SK-N-SH (cell line): ENCODE measurements around the gene ZMAT5. TPM values are rescaled to one million over a fixed set of nuclear protein-coding genes. Genes with fewer than 3 reads are reported as not detected.

Experiments used
- CTCF ChIA-PET: fragments of 300-600, 350-600 bp; formaldehyde crosslinking; extraction: SDS; loops from one replicate; lab custom pipeline; 2021; lab: Yijun Ruan, JAX
- POLR2A ChIA-PET: fragments of 350-600 bp; sonication (Branson Sonifier 250); formaldehyde crosslinking; extraction: SDS; loops from one replicate; lab custom pipeline; 2020; ENCODE audit warnings: antibody characterized with exemption, inconsistent platforms; lab: Yijun Ruan, JAX
- DNase-seq: peaks from one replicate; pipeline ENCODE4 v3.0.0; 2012
- H2AFZ ChIP-seq: fragments of 200-600 bp; sonication (generic); 2 replicates; pipeline ENCODE4 v1.8.1; 2016; ENCODE audit warnings: antibody characterized with exemption, mild to moderate bottlenecking, low read depth
- H3F3A ChIP-seq: fragments of 200-600 bp; sonication (generic); replicated peaks from 2 replicates; pipeline ENCODE3; 2016; ENCODE audit warnings: antibody characterized with exemption, mild to moderate bottlenecking; ENCODE audit not compliant: insufficient read depth
- H3K27ac ChIP-seq, 2 experiments: fragments of 200-500 bp in 1 of 2; fragments of 200-600 bp in 1 of 2; sonication (Bioruptor generic) in 1 of 2; sonication (generic), shearing (Covaris generic) in 1 of 2; 2 replicates each; pipeline versions ENCODE4 v1.5.1 to v1.6.1; 2014 to 2016; ENCODE audit warnings: low read depth in 2 of 2, inconsistent platforms in 1 of 2, low read length in 1 of 2, mild to moderate bottlenecking in 1 of 2, mixed read lengths in 1 of 2
- H3K27me3 ChIP-seq: fragments of 200-600 bp; sonication (generic), shearing (Covaris generic); 2 replicates; pipeline ENCODE4 v1.6.1; 2016; ENCODE audit warnings: mixed run types; ENCODE audit not compliant: insufficient read depth
- H3K36me3 ChIP-seq, 2 experiments: fragments of 200-500 bp in 1 of 2; fragments of 200-600 bp in 1 of 2; sonication (Bioruptor generic) in 1 of 2; sonication (generic) in 1 of 2; replicated peaks in 1 of 2; 2 replicates each; pipeline versions ENCODE3 to v1.5.1; 2014 to 2016; ENCODE audit warnings: low read length in 1 of 2, mild to moderate bottlenecking in 1 of 2; ENCODE audit not compliant: insufficient read depth in 2 of 2, control insufficient read depth in 1 of 2
- H3K4me1 ChIP-seq, 2 experiments: fragments of 200-500 bp in 1 of 2; fragments of 200-600 bp in 1 of 2; sonication (Bioruptor generic) in 1 of 2; sonication (generic), shearing (Covaris generic) in 1 of 2; 2 replicates each; pipeline versions ENCODE4 v1.5.1 to v1.6.1; 2014 to 2016; ENCODE audit warnings: low read depth in 1 of 2, low read length in 1 of 2, mixed run types in 1 of 2; ENCODE audit not compliant: insufficient read depth in 2 of 2, control insufficient read depth in 1 of 2
- H3K4me2 ChIP-seq: fragments of 200-600 bp; sonication (generic), shearing (Covaris generic); 2 replicates; pipeline ENCODE4 v1.6.1; 2017; ENCODE audit warnings: mixed run types
- H3K4me3 ChIP-seq, 2 experiments: fragments of 200-500 bp in 1 of 2; fragments of 200-600 bp in 1 of 2; sonication (Bioruptor generic) in 1 of 2; sonication (generic), shearing (Covaris generic) in 1 of 2; 2 replicates each; pipeline versions ENCODE4 v1.5.1 to v1.8.1; 2014 to 2016; ENCODE audit warnings: low read depth in 2 of 2, inconsistent platforms in 1 of 2, low read length in 1 of 2, mild to moderate bottlenecking in 1 of 2, mixed read lengths in 1 of 2, moderate library complexity in 1 of 2
- H3K79me2 ChIP-seq: fragments of 200-600 bp; sonication (generic); 2 replicates; pipeline ENCODE4 v1.8.1; 2017; ENCODE audit warnings: mild to moderate bottlenecking; ENCODE audit not compliant: insufficient read depth
- H3K9ac ChIP-seq: fragments of 200-600 bp; sonication (generic); 2 replicates; pipeline ENCODE4 v1.6.1; 2017; ENCODE audit warnings: mixed run types
- H3K9me2 ChIP-seq: fragments of 200-600 bp; sonication (generic); 2 replicates; pipeline ENCODE4 v1.6.1; 2017; ENCODE audit warnings: mixed run types
- H3K9me3 ChIP-seq: fragments of 200-600 bp; sonication (generic); 2 replicates; pipeline ENCODE4 v1.6.1; 2017; ENCODE audit warnings: mixed run types, mild to moderate bottlenecking, moderate library complexity
- H4K20me1 ChIP-seq: fragments of 200-600 bp; sonication (generic); 2 replicates; pipeline ENCODE4 v1.6.1; 2017; ENCODE audit warnings: mild to moderate bottlenecking, mixed run types; ENCODE audit not compliant: insufficient read depth
- CHD2 ChIP-seq: fragments of 150-350 bp; IDR thresholded peaks from 2 replicates; pipeline ENCODE4 v1.6.1; 2018; ENCODE audit warnings: low read length; ENCODE audit not compliant: partially characterized antibody
- EP300 ChIP-seq, 2 experiments: IDR thresholded peaks; 2 replicates each; pipeline versions ENCODE4 v1.4.0 to v1.6.1; 2012; ENCODE audit warnings: borderline replicate concordance in 1 of 2, low read depth in 1 of 2, low read length in 1 of 2
- EZH2phosphoT487 ChIP-seq: fragments of 200-600 bp; sonication (generic); IDR thresholded peaks from 2 replicates; pipeline ENCODE4 v1.6.1; 2017; ENCODE audit warnings: low read depth, mixed run types, mild to moderate bottlenecking, antibody characterized with exemption, moderate library complexity, borderline replicate concordance
- FOXJ3 ChIP-seq: sonication (generic); formaldehyde crosslinking; IDR thresholded peaks from 2 replicates; pipeline ENCODE4 v1.5.1; 2020; ENCODE audit warnings: mild to moderate bottlenecking, missing genetic modification reagents
- FOXM1 ChIP-seq: IDR thresholded peaks from 2 replicates; pipeline ENCODE4 v1.4.0; 2012; ENCODE audit warnings: low read depth, mild to moderate bottlenecking
- GATA2 ChIP-seq: sonication (generic); formaldehyde crosslinking; IDR thresholded peaks from 2 replicates; pipeline ENCODE4 v1.5.0; 2020; ENCODE audit warnings: mild to moderate bottlenecking, missing genetic modification reagents
- MXI1 ChIP-seq: IDR thresholded peaks from 2 replicates; pipeline ENCODE4 v1.6.1; 2012; ENCODE audit warnings: mild to moderate bottlenecking, low read depth, low read length, improper control_type of control experiment
- NFIC ChIP-seq: IDR thresholded peaks from 2 replicates; pipeline ENCODE4 v1.4.0; 2012; ENCODE audit warnings: borderline replicate concordance
- POLR2AphosphoS5 ChIP-seq: IDR thresholded peaks from 2 replicates; pipeline ENCODE4 v1.6.1; 2012; ENCODE audit warnings: low read depth, low read length
- RAD21 ChIP-seq: IDR thresholded peaks from 2 replicates; pipeline ENCODE4 v1.6.1; 2012; ENCODE audit warnings: mild to moderate bottlenecking, low read length
- RCOR1 ChIP-seq: fragments of 150-350 bp; IDR thresholded peaks from 2 replicates; pipeline ENCODE4 v1.6.1; 2017; ENCODE audit warnings: antibody characterized with exemption, low read length
- SMC3 ChIP-seq: IDR thresholded peaks from 2 replicates; pipeline ENCODE4 v1.6.1; 2012; ENCODE audit warnings: low read depth, low read length, improper control_type of control experiment
- TCF12 ChIP-seq: IDR thresholded peaks from 2 replicates; pipeline ENCODE4 v1.4.0; 2012
- WGBS: methylation state at CpG from one replicate; pipeline ENCODE4 v1.1.6; 2017; ENCODE audit warnings: low lambda C conversion rate; 5-methylcytosine and 5-hydroxymethylcytosine counted together
- polyA plus RNA-seq, 3 experiments: library from polyadenylated mRNA; depleted of rRNA; stranded (reverse); fragments of >200 nt; gene quantifications; 2 replicates each; pipeline ENCODE4 v1.2.3, GENCODE V29; 2012
- TF ChIP-seq, protein P1 (sequence below): fragments of 150-350 bp; IDR thresholded peaks from 2 replicates; pipeline ENCODE4 v1.6.1; 2016; ENCODE audit warnings: mild to moderate bottlenecking, low read depth, low read length
- TF ChIP-seq, protein P2 (sequence below): IDR thresholded peaks from 2 replicates; pipeline ENCODE4; 2012

Gene ZMAT5
- polyA plus RNA-seq, 1 of the 3 experiments (the other 2 are of a cell fraction) = 35.0 TPM

DNA sequence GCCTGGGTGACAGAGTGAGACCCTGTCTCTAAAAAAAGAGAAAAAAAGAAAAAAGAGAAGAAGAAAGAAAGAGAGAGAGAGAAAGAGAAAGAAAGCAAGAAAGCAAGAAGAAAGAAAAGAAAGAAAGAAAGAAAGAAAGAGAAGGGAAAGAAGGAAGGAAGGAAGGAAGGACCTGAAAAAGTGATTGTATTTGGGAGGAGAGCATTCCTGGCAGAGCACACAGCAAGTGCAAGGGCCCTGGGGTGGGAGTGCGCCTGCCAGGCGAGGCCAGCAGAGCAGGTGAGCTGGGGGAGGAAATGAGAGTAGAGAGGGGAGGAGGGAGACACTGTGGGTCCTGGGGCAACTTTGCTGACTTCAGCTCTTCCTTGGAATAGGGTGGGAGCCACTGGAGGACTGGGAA, 54.7 kb downstream of the ZMAT5 start:
- POLR2A ChIA-PET = interaction anchor here (0.7 to 1.7 kb wide), 3 partner anchors 8 to 10 kb away, joined by 4 to 5 read pairs (median 4); partner anchors contain the start of gene CABP7
- TF ChIP-seq SMC3 = no peak
- no peak overlapping the region; a peak in 1 of 4 replicates for H3K27ac ChIP-seq

DNA sequence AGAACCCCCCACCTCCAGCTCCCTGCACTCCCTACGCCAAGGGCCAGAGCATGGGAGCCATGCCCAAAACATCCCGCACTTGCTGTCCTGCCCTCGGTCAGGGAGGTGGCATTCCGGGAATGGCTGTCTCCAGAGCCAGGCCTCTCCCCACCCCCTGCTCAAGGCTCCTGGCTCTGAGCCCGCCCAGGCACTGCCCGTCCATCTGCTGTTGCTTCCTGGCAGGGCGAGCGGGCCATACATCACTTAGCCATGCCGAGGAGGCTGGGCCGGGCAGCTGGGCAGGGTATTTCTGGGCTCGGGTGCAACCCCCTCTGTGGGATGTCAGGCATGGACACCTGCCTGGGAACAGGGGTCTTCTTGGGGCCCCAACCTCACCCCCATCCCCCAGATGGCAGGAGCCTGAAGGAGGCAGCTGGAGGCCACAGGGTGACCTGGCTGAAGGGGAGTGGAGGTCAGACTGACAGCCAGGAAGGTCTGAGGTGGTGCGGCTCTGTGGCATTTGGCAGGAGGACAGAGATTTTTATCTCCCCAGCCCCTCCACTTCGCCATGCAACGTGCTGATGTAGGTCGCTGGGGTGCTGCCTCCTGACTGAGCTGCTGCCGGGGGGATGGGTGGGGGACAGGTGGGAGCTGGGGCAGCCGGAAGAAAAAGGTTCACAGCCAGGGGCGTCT, 55.7 kb downstream of the ZMAT5 start:
- ChIA-PET CTCF (interaction anchor here (0.6 to 2.8 kb wide), 9 partner anchors 9 to 378 kb away, joined by 3 to 13 read pairs (median 5); no protein-coding TSS in a partner anchor), POLR2A (interaction anchor here (0.7 to 1.7 kb wide), 7 partner anchors 8 to 22 kb away, joined by 3 to 5 read pairs (median 4); partner anchors contain the start of gene CABP7)
- H3K4me3 ChIP-seq = peak overlapping the region in 1 of 2 experiments; percentile 17; a peak in 1 of 4 replicates
- 12% methylated on average over 11 of the region's 18 CpGs for WGBS
- DNase-seq = peak; percentile 92
- no peak overlapping the region for H3K9ac ChIP-seq
- no peaks in the 10 kb centered on the region for H3K36me3 ChIP-seq
- H3K27ac ChIP-seq = peak overlapping the region in 1 of 2 experiments; percentile 97; a peak in 2 of 4 replicates
- no peak overlapping the region for H3K4me2 ChIP-seq
- no peak overlapping the region for H2AFZ ChIP-seq
- H3K27me3 ChIP-seq = no peaks in the 10 kb centered on the region
- peak; percentile 69; the same call in 1 of the 2 replicates for TF ChIP-seq TCF12
- TF ChIP-seq NFIC = peak; percentile 82
- no peak for TF ChIP-seq POLR2AphosphoS5
- TF ChIP-seq EP300 (IDR thresholded peaks at IDR 0.05; ENCODE audit: borderline replicate concordance in 1 of 2, low read depth in 1 of 2, low read length in 1 of 2) = peak in 1 of 2 experiments; percentile 53; a peak in 2 of 4 replicates
- TF ChIP-seq, protein P1, sequence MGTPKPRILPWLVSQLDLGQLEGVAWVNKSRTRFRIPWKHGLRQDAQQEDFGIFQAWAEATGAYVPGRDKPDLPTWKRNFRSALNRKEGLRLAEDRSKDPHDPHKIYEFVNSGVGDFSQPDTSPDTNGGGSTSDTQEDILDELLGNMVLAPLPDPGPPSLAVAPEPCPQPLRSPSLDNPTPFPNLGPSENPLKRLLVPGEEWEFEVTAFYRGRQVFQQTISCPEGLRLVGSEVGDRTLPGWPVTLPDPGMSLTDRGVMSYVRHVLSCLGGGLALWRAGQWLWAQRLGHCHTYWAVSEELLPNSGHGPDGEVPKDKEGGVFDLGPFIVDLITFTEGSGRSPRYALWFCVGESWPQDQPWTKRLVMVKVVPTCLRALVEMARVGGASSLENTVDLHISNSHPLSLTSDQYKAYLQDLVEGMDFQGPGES = no peak
- peak; percentile 93 for TF ChIP-seq GATA2 (CRISPR knock-in tag)
- peak; percentile 58 for TF ChIP-seq MXI1
- peak; percentile 94 for TF ChIP-seq FOXJ3 (CRISPR knock-in tag)
- peak; percentile 17; the same call in 1 of the 2 replicates for TF ChIP-seq RAD21
- TF ChIP-seq RCOR1 = peak; percentile 56; the same call in 1 of the 2 replicates
- TF ChIP-seq, protein P2, sequence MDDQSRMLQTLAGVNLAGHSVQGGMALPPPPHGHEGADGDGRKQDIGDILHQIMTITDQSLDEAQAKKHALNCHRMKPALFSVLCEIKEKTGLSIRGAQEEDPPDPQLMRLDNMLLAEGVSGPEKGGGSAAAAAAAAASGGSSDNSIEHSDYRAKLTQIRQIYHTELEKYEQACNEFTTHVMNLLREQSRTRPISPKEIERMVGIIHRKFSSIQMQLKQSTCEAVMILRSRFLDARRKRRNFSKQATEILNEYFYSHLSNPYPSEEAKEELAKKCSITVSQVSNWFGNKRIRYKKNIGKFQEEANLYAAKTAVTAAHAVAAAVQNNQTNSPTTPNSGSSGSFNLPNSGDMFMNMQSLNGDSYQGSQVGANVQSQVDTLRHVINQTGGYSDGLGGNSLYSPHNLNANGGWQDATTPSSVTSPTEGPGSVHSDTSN = peak; percentile 83
- peak; percentile 68 for TF ChIP-seq CHD2
- no peak for TF ChIP-seq EZH2phosphoT487
- no peak for TF ChIP-seq FOXM1
- no peaks in the 10 kb centered on the region for H3K79me2 ChIP-seq
- H3K9me2 ChIP-seq = no peaks in the 10 kb centered on the region
- H4K20me1 ChIP-seq = no peaks in the 10 kb centered on the region
- no peaks in the 10 kb centered on the region for H3F3A ChIP-seq
- no peaks in the 10 kb centered on the region for H3K9me3 ChIP-seq
- peaks cover 0 to 82% of the 10 kb centered on the region in 2 experiments; a peak in 1 of 4 replicates for H3K4me1 ChIP-seq

More for the DNA sequence above, 54.7 kb downstream of the ZMAT5 start:
- Histone ChIP-seq H3K36me3 (no peaks in the 10 kb centered on the region), H3K4me3 (no peak overlapping the region), H3K4me1 (peaks cover 0 to 71% of the 10 kb centered on the region in 2 experiments; a peak in 1 of 4 replicates), H3K9me3 (no peaks in the 10 kb centered on the region), H3K27me3 (no peaks in the 10 kb centered on the region), H3K4me2 (no peak overlapping the region), H3K79me2 (no peaks in the 10 kb centered on the region), H2AFZ (no peak overlapping the region), H3F3A (no peaks in the 10 kb centered on the region), H4K20me1 (peaks cover 6% of the 10 kb centered on the region; the same call in 1 of the 2 replicates), H3K9me2 (no peaks in the 10 kb centered on the region), H3K9ac (no peak overlapping the region)
- WGBS = 93% methylated on average over 2 of the region's 2 CpGs
- no peak for DNase-seq
- CTCF ChIA-PET = interaction anchor here (1.0 to 2.7 kb wide), 6 partner anchors 9 to 377 kb away, joined by 4 to 13 read pairs (median 6); no protein-coding TSS in a partner anchor
